ENCODE measurements around the gene NUPR1.

Gene NUPR1

GRCh38 chr16:28558456-28558855 is 19.7 kb upstream of the NUPR1 start:
- Histone ChIP-seq H2AFZ (ENCODE audit: low read length) (no peak overlapping the region), H3K79me2 (ENCODE audit: insufficient read depth, low read length) (peaks cover 36% of the 10 kb centered on the region), H3K9me2 (replicated peaks; ENCODE audit: low read depth, low read length) (no peaks in the 10 kb centered on the region), H4K20me1 (ENCODE audit: insufficient read depth, low read length, poor library complexity, severe bottlenecking) (peaks cover 14% of the 10 kb centered on the region), H3K27me3 (ENCODE audit: insufficient read depth, low read length, poor library complexity, severe bottlenecking) (no peaks in the 10 kb centered on the region), H3K4me1 (ENCODE audit: insufficient read depth, low read length, poor library complexity, severe bottlenecking) (peaks cover 27% of the 10 kb centered on the region), H3K36me3 (ENCODE audit: insufficient read depth, low read length) (no peaks in the 10 kb centered on the region), H3K9me3 (ENCODE audit: insufficient read depth, low read depth, low read length) (no peaks in the 10 kb centered on the region), H3K4me3 (ENCODE audit: low read length, poor library complexity, severe bottlenecking) (no peak overlapping the region), H3K4me2 (ENCODE audit: low read depth, low read length, poor library complexity, severe bottlenecking) (no peak overlapping the region), H3F3A (ENCODE audit: low read depth) (no peaks in the 10 kb centered on the region), H3K9ac (ENCODE audit: low read depth, low read length, poor library complexity, severe bottlenecking) (no peak overlapping the region)
- no peak for TF ChIP-seq EZH2phosphoT487 (IDR thresholded peaks at IDR 0.05; ENCODE audit: borderline replicate concordance)
- no peak for TF ChIP-seq CTCF (conservative IDR thresholded peaks at IDR 0.05; ENCODE audit: low read length)

- TF ChIP-seq EZH2phosphoT487 (IDR thresholded peaks at IDR 0.05; ENCODE audit: borderline replicate concordance), result no peak
- no peak for TF ChIP-seq CTCF (conservative IDR thresholded peaks at IDR 0.05; ENCODE audit: low read length)
- peaks cover 30% of the 10 kb centered on the region for H3K79me2 ChIP-seq (ENCODE audit: insufficient read depth, low read length)
- H3K4me1 ChIP-seq (ENCODE audit: insufficient read depth, low read length, poor library complexity, severe bottlenecking), result peaks cover 17% of the 10 kb centered on the region
Observed at GRCh38 chr16:28556914-28557320, 18.1 kb upstream of the NUPR1 start.

GRCh38 chr16:28555561-28555960 is 16.8 kb upstream of the NUPR1 start:
- H3K79me2 ChIP-seq (ENCODE audit: insufficient read depth, low read length), result peaks cover 30% of the 10 kb centered on the region

More at GRCh38 chr16:28556914-28557320, 18.1 kb upstream of the NUPR1 start:
- H3K9ac ChIP-seq (ENCODE audit: low read depth, low read length, poor library complexity, severe bottlenecking), result no peak overlapping the region
- peaks cover 10% of the 10 kb centered on the region for H4K20me1 ChIP-seq (ENCODE audit: insufficient read depth, low read length, poor library complexity, severe bottlenecking)
- H3K4me3 ChIP-seq (ENCODE audit: low read length, poor library complexity, severe bottlenecking), result no peak overlapping the region
- H2AFZ ChIP-seq (ENCODE audit: low read length), result no peak overlapping the region
- no peaks in the 10 kb centered on the region for H3K36me3 ChIP-seq (ENCODE audit: insufficient read depth, low read length)
- no peaks in the 10 kb centered on the region for H3K9me3 ChIP-seq (ENCODE audit: insufficient read depth, low read depth, low read length)
- no peaks in the 10 kb centered on the region for H3K9me2 ChIP-seq (replicated peaks; ENCODE audit: low read depth, low read length)
- no peaks in the 10 kb centered on the region for H3K27me3 ChIP-seq (ENCODE audit: insufficient read depth, low read length, poor library complexity, severe bottlenecking)
- no peaks in the 10 kb centered on the region for H3F3A ChIP-seq (ENCODE audit: low read depth)
- peak overlapping the region; percentile 20 for H3K4me2 ChIP-seq (ENCODE audit: low read depth, low read length, poor library complexity, severe bottlenecking)

More at GRCh38 chr16:28555561-28555960, 16.8 kb upstream of the NUPR1 start:
- peak overlapping the region; percentile 88 for H3K4me2 ChIP-seq (ENCODE audit: low read depth, low read length, poor library complexity, severe bottlenecking)
- no peaks in the 10 kb centered on the region for H3F3A ChIP-seq (ENCODE audit: low read depth)
- H3K9ac ChIP-seq (ENCODE audit: low read depth, low read length, poor library complexity, severe bottlenecking), result peak overlapping the region; percentile 77
- no peaks in the 10 kb centered on the region for H3K9me2 ChIP-seq (replicated peaks; ENCODE audit: low read depth, low read length)
- H3K27me3 ChIP-seq (ENCODE audit: insufficient read depth, low read length, poor library complexity, severe bottlenecking), result no peaks in the 10 kb centered on the region
- peaks cover 10% of the 10 kb centered on the region for H4K20me1 ChIP-seq (ENCODE audit: insufficient read depth, low read length, poor library complexity, severe bottlenecking)
- H3K4me1 ChIP-seq (ENCODE audit: insufficient read depth, low read length, poor library complexity, severe bottlenecking), result peaks cover 10% of the 10 kb centered on the region
- H3K4me3 ChIP-seq (ENCODE audit: low read length, poor library complexity, severe bottlenecking), result peak overlapping the region; percentile 33
- H3K36me3 ChIP-seq (ENCODE audit: insufficient read depth, low read length), result no peaks in the 10 kb centered on the region
- TF ChIP-seq CTCF (conservative IDR thresholded peaks at IDR 0.05; ENCODE audit: low read length) (no peak), EZH2phosphoT487 (IDR thresholded peaks at IDR 0.05; ENCODE audit: borderline replicate concordance) (no peak)
- no peak overlapping the region for H2AFZ ChIP-seq (ENCODE audit: low read length)
- no peaks in the 10 kb centered on the region for H3K9me3 ChIP-seq (ENCODE audit: insufficient read depth, low read depth, low read length)

All from Loucy (cell line).